Endothelial cell of umbilical vein (primary cell): ENCODE measurements around the gene VAV2. TPM values are rescaled to one million over a fixed set of nuclear protein-coding genes. Genes with fewer than 3 reads are reported as not detected.
A peak's percentile ranks its signal among the peaks of the same experiment; 100 is the strongest.

ENCODE experiments used
- BruUV-seq: library from RNA; stranded (reverse); fragments of 400-500 nt; replicated peaks from 2 replicates; lab custom pipeline; 2021; lab: Mats Ljungman, UMichigan
- CTCF ChIA-PET: fragments of 300-600, 350-600 bp; sonication (Branson Sonifier 250); formaldehyde crosslinking; loops from one replicate; lab custom pipeline; 2021; ENCODE audit warnings: antibody characterized with exemption, inconsistent platforms; lab: Charles Lee
- POLR2A ChIA-PET: fragments of 300-600, 350-600 bp; sonication (Branson Sonifier 250); formaldehyde crosslinking; loops from one replicate; lab custom pipeline; 2021; ENCODE audit warnings: antibody characterized with exemption, inconsistent platforms; lab: Charles Lee
- DNase-seq: peaks from one replicate; pipeline ENCODE4 v3.0.0-alpha.2; 2011; ENCODE audit warnings: low read depth, low spot score
- FAIRE-seq: peaks from 2 replicates; lab custom pipeline; 2011; peaks lifted over from hg19 to GRCh38; lab: Jason Lieb, UNC
- H2AFZ ChIP-seq: 2 replicates; pipeline ENCODE4 v1.6.0; 2012; ENCODE audit warnings: low read depth, low read length, control low read depth, inconsistent platforms
- H3K27ac ChIP-seq: 2 replicates; pipeline ENCODE4 v1.5.1; 2011; ENCODE audit warnings: low read depth, mild to moderate bottlenecking, control low read depth, low read length, moderate library complexity; ENCODE audit not compliant: insufficient read depth
- H3K27me3 ChIP-seq, 2 experiments: 2 replicates each; pipeline versions ENCODE4 v1.6.0 to v1.6.1; 2011; ENCODE audit warnings: low read length in 2 of 2, mixed read lengths in 1 of 2; ENCODE audit not compliant: control insufficient read depth in 2 of 2, insufficient read depth in 2 of 2
- H3K36me3 ChIP-seq, 2 experiments: 2 replicates in 1 of 2; 3 replicates in 1 of 2; pipeline ENCODE4 v1.5.1; 2011; ENCODE audit warnings: low read length in 2 of 2, mild to moderate bottlenecking in 1 of 2, moderate library complexity in 1 of 2; ENCODE audit not compliant: control insufficient read depth in 2 of 2, insufficient read depth in 2 of 2; ENCODE audit errors: extremely low read depth in 1 of 2
- H3K4me1 ChIP-seq: 3 replicates; pipeline ENCODE4 v1.5.1; 2011; ENCODE audit warnings: mild to moderate bottlenecking, low read length; ENCODE audit not compliant: control insufficient read depth, insufficient read depth; ENCODE audit errors: extremely low read depth
- H3K4me2 ChIP-seq: 2 replicates; pipeline ENCODE4 v1.6.1; 2011; ENCODE audit warnings: low read length, control low read depth, mixed read lengths; ENCODE audit not compliant: insufficient read depth
- H3K4me3 ChIP-seq, 3 experiments: fragments of 200-600 bp in 1 of 3; sonication (generic), shearing (Covaris generic) in 1 of 3; replicated peaks in 1 of 3; 2 replicates each; pipeline ENCODE4 v1.5.1; 2011 to 2016; ENCODE audit warnings: control low read depth in 3 of 3, low read length in 3 of 3, mild to moderate bottlenecking in 2 of 3, inconsistent platforms in 1 of 3, low read depth in 1 of 3, moderate library complexity in 1 of 3; ENCODE audit not compliant: insufficient read depth in 1 of 3
- H3K79me2 ChIP-seq: 2 replicates; pipeline ENCODE4 v1.6.0; 2012; ENCODE audit warnings: low read length, inconsistent platforms; ENCODE audit not compliant: control insufficient read depth, insufficient read depth
- H3K9ac ChIP-seq: replicated peaks from 2 replicates; pipeline ENCODE3; 2011; ENCODE audit warnings: low read length, control low read depth; ENCODE audit not compliant: insufficient read depth; ENCODE audit errors: extremely low read depth
- H3K9me1 ChIP-seq: replicated peaks from 3 replicates; pipeline ENCODE4 v1.6.0; 2011; ENCODE audit warnings: mild to moderate bottlenecking, low read length; ENCODE audit not compliant: control insufficient read depth, insufficient read depth; ENCODE audit errors: extremely low read depth
- H3K9me3 ChIP-seq: replicated peaks from 2 replicates; pipeline ENCODE4 v1.5.1; 2012; ENCODE audit warnings: low read length, inconsistent platforms; ENCODE audit not compliant: control insufficient read depth, insufficient read depth
- H4K20me1 ChIP-seq: replicated peaks from 2 replicates; pipeline ENCODE3; 2011; ENCODE audit warnings: mild to moderate bottlenecking, low read length; ENCODE audit not compliant: control insufficient read depth, insufficient read depth; ENCODE audit errors: extremely low read depth
- CTCF ChIP-seq, 2 donors: IDR thresholded peaks; 1 replicate in 1 of 2; 2 replicates in 1 of 2; pipeline ENCODE4 v1.5.1; 2011; ENCODE audit warnings: low read length in 2 of 2, mild to moderate bottlenecking in 2 of 2, moderate library complexity in 2 of 2, control low read depth in 1 of 2, inconsistent platforms in 1 of 2, low read depth in 1 of 2; ENCODE audit not compliant: insufficient read depth in 1 of 2; ENCODE audit errors: extremely low read depth in 1 of 2
- EZH2 ChIP-seq: IDR thresholded peaks from 2 replicates; pipeline ENCODE4 v1.6.1; 2012; ENCODE audit warnings: borderline replicate concordance, low read depth, mild to moderate bottlenecking, moderate library complexity, low read length, inconsistent platforms; ENCODE audit not compliant: severe bottlenecking
- FOS ChIP-seq: IDR thresholded peaks from 2 replicates; pipeline ENCODE4 v1.6.1; 2011; ENCODE audit warnings: mild to moderate bottlenecking, low read length, moderate library complexity, borderline replicate concordance; ENCODE audit not compliant: insufficient read depth
- GATA2 ChIP-seq: IDR thresholded peaks from 2 replicates; pipeline ENCODE4 v1.7.0; 2011; ENCODE audit warnings: low read depth, mild to moderate bottlenecking, moderate library complexity, mixed read lengths, low read length; ENCODE audit not compliant: insufficient read length, insufficient read depth
- JUN ChIP-seq: IDR thresholded peaks from 2 replicates; pipeline ENCODE4 v1.6.1; 2011; ENCODE audit warnings: borderline replicate concordance, low read depth; ENCODE audit not compliant: insufficient read length, insufficient read depth
- MAX ChIP-seq: IDR thresholded peaks from 2 replicates; pipeline ENCODE4 v1.6.1; 2011; ENCODE audit not compliant: insufficient read depth, insufficient read length
- MYC ChIP-seq: IDR thresholded peaks from one replicate; pipeline ENCODE4 v1.6.1; 2011; ENCODE audit warnings: mild to moderate bottlenecking, low read depth, low read length
- POLR2A ChIP-seq: IDR thresholded peaks from 2 replicates; pipeline ENCODE4 v1.6.1; 2012; ENCODE audit warnings: low read depth, mild to moderate bottlenecking, control low read depth, low read length
- POLR2AphosphoS5 ChIP-seq: IDR thresholded peaks from 2 replicates; pipeline ENCODE4 v1.6.1; 2012; ENCODE audit warnings: low read depth, mild to moderate bottlenecking, control low read depth, low read length, moderate library complexity; ENCODE audit not compliant: insufficient read depth
- dilution Hi-C: fragments of 300-500 bp; cut with MboI; formaldehyde crosslinking; loops from one replicate; pipeline ENCODE4 v1.15.0; 2019; ENCODE audit warnings: low sequenced_read_pairs; ENCODE audit not compliant: extremely low pct_ligation_motif_present
- intact Hi-C: fragments of 100-400 bp; cut with micrococcal nuclease; formaldehyde crosslinking; loops from one replicate; pipeline ENCODE4 v1.10.0; 2022
- polyA plus RNA-seq, 4 experiments: library from polyadenylated mRNA; depleted of rRNA in 3 of 4; stranded (reverse) in 3 of 4; unstranded in 1 of 4; fragments of >200 nt; gene quantifications; 2 replicates each; pipeline versions ENCODE4 v1.2.1 to v1.2.3, GENCODE V29; 2011 to 2012; ENCODE audit warnings: missing spikeins in 1 of 4
- total RNA-seq: library from RNA; stranded (reverse); gene quantifications from 2 replicates; pipeline ENCODE4 v1.2.3, GENCODE V29; 2021

Gene VAV2
- total and polyA plus RNA-seq, 2 donors (not counting 3 experiments of a cell fraction or from before 2014, with no cell fraction given) = 10.6 to 30.6 TPM

GRCh38 chr9:133889584-133890301 is 102.4 kb downstream of the VAV2 start:
- no peak for TF ChIP-seq MYC
- Histone ChIP-seq H3K79me2 (peaks cover 10% of the 10 kb centered on the region), H2AFZ (no peak overlapping the region), H3K4me1 (peaks cover 4% of the 10 kb centered on the region), H3K27ac (no peak overlapping the region), H3K9ac (no peak overlapping the region), H3K36me3 (no peaks in the 10 kb centered on the region), H3K4me3 (no peak overlapping the region), H3K4me2 (no peak overlapping the region), H4K20me1 (no peaks in the 10 kb centered on the region), H3K27me3 (no peaks in the 10 kb centered on the region), H3K9me3 (no peaks in the 10 kb centered on the region), H3K9me1 (no peaks in the 10 kb centered on the region)
- no TSS peak for BruUV-seq
- dilution Hi-C loops = no loop called here
- DNase-seq (no peak), FAIRE-seq (peak; percentile 54)
- ChIA-PET CTCF (no interaction called here), POLR2A (no interaction called here)
- intact Hi-C loops = no loop called here

GRCh38 chr9:133888809-133889491 is 103.2 kb downstream of the VAV2 start:
- CTCF ChIA-PET = no interaction called here
- no peaks in the 10 kb centered on the region for H3K9me3 ChIP-seq
- peaks cover 4% of the 10 kb centered on the region for H3K4me1 ChIP-seq
- H3K4me2 ChIP-seq = no peak overlapping the region
- H3K36me3 ChIP-seq = no peaks in the 10 kb centered on the region
- no peaks in the 10 kb centered on the region for H4K20me1 ChIP-seq
- H2AFZ ChIP-seq = no peak overlapping the region
- BruUV-seq = no TSS peak
- DNase-seq (no peak), FAIRE-seq (no peak)
- no peaks in the 10 kb centered on the region for H3K9me1 ChIP-seq
- H3K27me3 ChIP-seq = no peaks in the 10 kb centered on the region
- intact Hi-C loops = no loop called here
- no peak overlapping the region for H3K4me3 ChIP-seq
- peaks cover 10% of the 10 kb centered on the region for H3K79me2 ChIP-seq
- dilution Hi-C loops = no loop called here
- no peak overlapping the region for H3K27ac ChIP-seq
- no peak for TF ChIP-seq FOS
- no peak for TF ChIP-seq CTCF (IDR thresholded peaks at IDR 0.05; ENCODE audit: extremely low read depth in 1 of 2, insufficient read depth in 1 of 2, low read depth in 1 of 2, low read length in 2 of 2)
- TF ChIP-seq MYC = no peak
- TF ChIP-seq JUN = no peak
- no peak for TF ChIP-seq MAX
- no peak for TF ChIP-seq POLR2AphosphoS5
- TF ChIP-seq EZH2 = no peak
- no peak for TF ChIP-seq POLR2A
- no peak for TF ChIP-seq GATA2
- POLR2A ChIA-PET = no interaction called here
- H3K9ac ChIP-seq = no peak overlapping the region
